T-cell (primary cell): Measurements from ENCODE around the gene RPRML. TPM values are rescaled to one million over a fixed set of nuclear protein-coding genes. Genes with fewer than 3 reads are reported as not detected.

Experiments used
- ATAC-seq, 4 experiments: fragments of 200-7000 bp in 3 of 4; fragments of 150-1000 bp in 1 of 4; cut with Tn5 transposase; replicated peaks in 1 of 4; 1 replicate in 3 of 4; 2 replicates in 1 of 4; pipeline ENCODE4 v1.10.0; 2021; ENCODE audit warnings: moderate library complexity in 3 of 4, mild to moderate bottlenecking in 2 of 4, moderate number of reproducible peaks in 1 of 4
- CTCF ChIA-PET, 2 donors: fragments of 300-600 bp; sonication (Branson Sonifier 250); formaldehyde crosslinking; loops; one replicate each; lab custom pipeline; 2022; ENCODE audit warnings: antibody characterized with exemption in 2 of 2; lab: Charles Lee
- POLR2A ChIA-PET, 2 donors: fragments of 300-600 bp; sonication (Branson Sonifier 250); formaldehyde crosslinking; loops; one replicate each; lab custom pipeline; 2022; ENCODE audit warnings: antibody characterized with exemption in 2 of 2; lab: Charles Lee
- DNase-seq, 35 experiments: peaks; one replicate each; pipeline versions ENCODE4 v3.0.0 to v3.0.0-alpha.2; 2013 to 2023
- H3K27ac ChIP-seq: one replicate; pipeline ENCODE4 v1.5.1; 2013; ENCODE audit warnings: low read length
- H3K27me3 ChIP-seq, 2 experiments: replicated peaks in 1 of 2; 1 replicate in 1 of 2; 2 replicates in 1 of 2; pipeline versions ENCODE4 v1.6.1 to v1.7.0; 2013; ENCODE audit warnings: low read length in 1 of 2, mixed read lengths in 1 of 2; ENCODE audit not compliant: control insufficient read depth in 2 of 2, insufficient read depth in 2 of 2; ENCODE audit errors: extremely low read depth in 1 of 2
- H3K36me3 ChIP-seq, 2 donors: 1 replicate in 1 of 2; 2 replicates in 1 of 2; pipeline versions ENCODE4 v1.6.1 to v1.7.0; 2013; ENCODE audit warnings: low read length in 1 of 2; ENCODE audit not compliant: control insufficient read depth in 2 of 2, insufficient read depth in 1 of 2; ENCODE audit errors: extremely low read depth in 1 of 2
- H3K4me1 ChIP-seq, 2 experiments: 1 replicate in 1 of 2; 2 replicates in 1 of 2; pipeline versions ENCODE4 v1.6.1 to v1.7.0; 2013; ENCODE audit warnings: low read length in 2 of 2, mixed read lengths in 1 of 2; ENCODE audit not compliant: insufficient read depth in 2 of 2, control insufficient read depth in 1 of 2; ENCODE audit errors: extremely low read depth in 1 of 2
- H3K4me3 ChIP-seq, 2 donors: 1 replicate in 1 of 2; 2 replicates in 1 of 2; pipeline versions ENCODE4 v1.5.1 to v1.7.0; 2013; ENCODE audit warnings: mild to moderate bottlenecking in 2 of 2, low read length in 1 of 2, moderate library complexity in 1 of 2; ENCODE audit not compliant: control insufficient read depth in 1 of 2; ENCODE audit errors: extremely low read depth in 1 of 2
- H3K9me3 ChIP-seq: 2 replicates; pipeline ENCODE4 v1.7.0; 2013
- H3K27ac Mint-ChIP-seq, 2 donors: one replicate each; pipeline ENCODE4 v1.8.0; 2020 to 2021; ENCODE audit warnings: mild to moderate bottlenecking in 2 of 2, mixed read lengths in 2 of 2
- H3K27me3 Mint-ChIP-seq, 2 donors: one replicate each; pipeline ENCODE4 v1.8.0; 2021 to 2022; ENCODE audit warnings: mixed read lengths in 2 of 2
- H3K36me3 Mint-ChIP-seq: one replicate; pipeline ENCODE4 v1.8.0; 2021; ENCODE audit warnings: mixed read lengths
- H3K4me1 Mint-ChIP-seq, 3 donors: one replicate each; pipeline ENCODE4 v1.8.0; 2020 to 2022; ENCODE audit warnings: mixed read lengths in 3 of 3, mild to moderate bottlenecking in 1 of 3
- H3K4me3 Mint-ChIP-seq, 3 donors: one replicate each; pipeline ENCODE4 v1.8.0; 2020 to 2022; ENCODE audit warnings: mild to moderate bottlenecking in 3 of 3, mixed read lengths in 3 of 3, moderate library complexity in 3 of 3
- H3K9me3 Mint-ChIP-seq, 3 donors: one replicate each; pipeline ENCODE4 v1.8.0; 2020 to 2022; ENCODE audit warnings: mixed read lengths in 3 of 3
- WGBS: methylation state at CpG from one replicate; pipeline ENCODE4 v1.1.5; 2013; ENCODE audit warnings: missing lambda C conversion rate; ENCODE audit not compliant: insufficient coverage; 5-methylcytosine and 5-hydroxymethylcytosine counted together
- total RNA-seq, 35 experiments: library from RNA in 6 of 35; stranded (reverse) in 6 of 35; fragments of 120-200 nt in 1 of 35; gene quantifications; one replicate each; pipeline versions ENCODE4 v1.2.1 to v1.2.4 and lab custom pipeline; 2013 to 2026

Gene RPRML
- total RNA-seq, 5 donors from 2014 or later (not counting 1 experiment from before 2014, with no cell fraction given): not detected

DNA sequence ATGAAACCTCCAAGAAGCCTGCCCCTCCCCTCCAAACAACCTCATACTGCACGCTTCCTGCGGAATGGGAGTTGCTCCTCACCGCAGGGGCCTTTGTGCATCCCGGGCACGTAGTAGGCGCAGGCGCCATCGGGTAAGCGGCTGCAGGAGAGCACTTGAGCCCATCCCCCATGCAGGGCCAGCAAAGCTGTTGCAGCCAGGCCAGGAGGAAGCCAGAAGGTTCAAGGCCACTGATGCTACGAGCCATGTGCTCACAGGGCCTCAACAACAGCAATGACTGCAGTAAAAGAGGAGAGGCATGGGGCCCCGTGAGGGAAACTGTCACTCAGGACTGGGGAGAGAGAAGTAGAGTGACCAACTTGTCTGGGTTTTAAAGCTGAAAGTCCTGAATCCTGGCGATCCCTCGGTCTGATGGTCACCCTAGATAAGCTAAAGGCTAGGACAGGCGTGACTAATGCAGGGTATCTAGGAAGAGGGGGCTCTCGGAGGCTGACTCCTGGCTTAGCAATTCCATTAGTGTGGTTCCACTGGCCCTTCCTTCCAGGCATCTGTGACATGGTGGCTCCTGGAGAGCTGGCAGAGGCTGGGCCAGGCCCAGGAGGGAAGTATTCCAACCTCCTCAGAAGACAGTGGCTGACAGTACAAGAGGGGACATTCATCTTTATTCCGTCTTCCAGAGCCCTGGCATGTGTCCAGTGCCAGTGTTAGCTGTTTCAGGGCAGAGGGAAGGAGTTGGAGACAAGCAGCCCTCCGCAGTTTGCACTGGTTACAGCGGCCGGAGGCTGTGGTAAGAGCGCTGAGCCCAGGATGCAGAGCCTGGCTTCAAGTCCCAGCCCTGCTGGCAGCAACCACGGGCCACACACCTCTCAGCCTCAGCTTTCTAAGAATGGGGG, 35.3 kb downstream of the RPRML start:
- Mint-ChIP-seq H3K27me3 (no peaks in the 10 kb centered on the region), H3K36me3 (peaks cover 22% of the 10 kb centered on the region), H3K27ac (peak overlapping the region in 1 of 2 donors; percentile 66), H3K4me3 (peak overlapping the region in 1 of 3 donors; percentile 66), H3K9me3 (no peaks in the 10 kb centered on the region), H3K4me1 (peaks cover 16 to 30% (median 27%) of the 10 kb centered on the region in 3 donors)
- H3K27ac ChIP-seq: no peak overlapping the region
- no peaks in the 10 kb centered on the region for H3K27me3 ChIP-seq
- CTCF ChIA-PET: interaction anchor here in 1 of 2 donors (0.9 kb wide), 1 partner anchor 106 kb away, joined by 3 read pairs; no protein-coding TSS in a partner anchor
- peaks cover 5 to 27% of the 10 kb centered on the region in 2 donors for H3K36me3 ChIP-seq
- H3K4me1 ChIP-seq: peaks cover 0 to 22% of the 10 kb centered on the region in 2 experiments
- no peak overlapping the region for H3K4me3 ChIP-seq
- POLR2A ChIA-PET: interaction anchor here in 1 of 2 donors (0.6 kb wide), 1 partner anchor 353 kb away, joined by 3 read pairs; no protein-coding TSS in a partner anchor
- peak in 3 of 35 experiments; percentile 3 to 14 (median 11) for DNase-seq
- 25% methylated on average over 19 of the region's 21 CpGs for WGBS
- H3K9me3 ChIP-seq: no peaks in the 10 kb centered on the region
- peak in 2 of 4 experiments; percentile 20 to 28 for ATAC-seq

DNA sequence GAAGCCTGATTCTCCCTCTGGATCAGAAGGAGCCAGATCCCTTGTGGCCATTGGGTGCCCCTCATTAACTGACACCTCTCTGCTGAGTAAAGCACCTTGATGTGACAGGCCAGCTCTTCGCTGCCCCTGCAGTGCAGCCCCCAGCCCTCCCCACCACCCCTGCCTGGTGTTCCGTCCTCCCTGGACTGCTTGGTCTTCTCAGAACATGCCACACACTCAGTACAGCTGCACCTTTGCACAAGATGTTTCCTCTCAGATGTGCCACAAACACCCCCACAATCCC, 35.9 kb downstream of the RPRML start:
- POLR2A ChIA-PET: no interaction called here
- Mint-ChIP-seq H3K4me3 (peak overlapping the region in 1 of 3 donors; percentile 66), H3K4me1 (peaks cover 16 to 30% (median 27%) of the 10 kb centered on the region in 3 donors), H3K27ac (peak overlapping the region in 1 of 2 donors; percentile 36), H3K36me3 (peaks cover 22% of the 10 kb centered on the region), H3K9me3 (no peaks in the 10 kb centered on the region), H3K27me3 (no peaks in the 10 kb centered on the region)
- H3K4me1 ChIP-seq: peaks cover 0 to 22% of the 10 kb centered on the region in 2 experiments
- DNase-seq (no peak), ATAC-seq (peak in 1 of 4 experiments; percentile 5)
- no peaks in the 10 kb centered on the region for H3K9me3 ChIP-seq
- 53% methylated on average over 2 of the region's 2 CpGs for WGBS
- no peak overlapping the region for H3K27ac ChIP-seq
- no peak overlapping the region for H3K4me3 ChIP-seq
- H3K36me3 ChIP-seq: peaks cover 5 to 32% of the 10 kb centered on the region in 2 donors
- no peaks in the 10 kb centered on the region for H3K27me3 ChIP-seq
- CTCF ChIA-PET: interaction anchor here (0.5 to 2.4 kb wide), 2 partner anchors 40 to 673 kb away, joined by 6 to 8 read pairs; no protein-coding TSS in a partner anchor

DNA sequence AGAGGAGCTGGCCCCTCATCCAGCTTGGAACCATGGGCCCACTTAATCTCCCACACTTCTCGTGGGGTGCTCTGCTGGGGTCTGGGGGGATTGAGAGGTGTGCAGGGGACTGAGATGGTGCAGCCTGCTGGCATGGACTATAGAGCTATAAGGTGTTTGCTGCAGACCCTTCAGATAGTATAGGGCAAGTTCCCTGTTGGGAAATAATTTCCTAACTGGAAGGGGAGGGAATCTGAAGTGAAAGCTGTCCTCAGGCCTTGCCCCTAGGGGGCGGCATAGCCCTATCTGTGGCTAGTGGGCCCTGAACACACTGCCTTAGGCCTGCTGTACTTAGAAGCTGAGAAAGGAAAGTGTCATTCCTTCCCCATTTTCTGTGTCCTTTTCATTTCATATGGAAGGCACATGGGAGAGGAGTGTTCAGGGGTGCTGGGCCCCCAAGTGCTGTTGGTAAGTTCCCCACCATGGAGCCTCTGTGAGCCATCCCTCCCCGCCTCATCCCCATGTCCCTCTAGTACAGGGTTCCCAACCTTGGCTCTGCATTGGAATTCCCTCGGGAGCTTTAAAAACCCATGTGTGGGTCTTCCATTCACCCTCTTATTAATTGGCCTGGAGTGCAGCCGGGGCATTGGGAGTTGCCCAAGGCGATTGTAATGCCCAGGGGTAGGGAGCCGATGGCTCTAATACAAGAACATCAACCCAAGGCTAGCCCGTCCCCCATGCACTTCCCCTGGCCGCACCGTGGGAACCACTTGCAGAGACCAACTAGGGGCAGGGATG, 36.4 kb downstream of the RPRML start:
- ATAC-seq (peak in 2 of 4 experiments; percentile 48 to 53), DNase-seq (peak in 24 of 35 experiments; percentile 16 to 63 (median 30))
- Histone ChIP-seq H3K4me1 (peaks cover 0 to 22% of the 10 kb centered on the region in 2 experiments), H3K9me3 (no peaks in the 10 kb centered on the region), H3K4me3 (no peak overlapping the region), H3K36me3 (peaks cover 5 to 37% of the 10 kb centered on the region in 2 donors), H3K27ac (no peak overlapping the region), H3K27me3 (no peaks in the 10 kb centered on the region)
- CTCF ChIA-PET: interaction anchor here (0.5 to 2.4 kb wide), 3 partner anchors 40 to 673 kb away, joined by 4 to 8 read pairs (median 6); no protein-coding TSS in a partner anchor
- Mint-ChIP-seq H3K4me3 (no peak overlapping the region), H3K27ac (no peak overlapping the region), H3K4me1 (peaks cover 16 to 30% (median 27%) of the 10 kb centered on the region in 3 donors), H3K9me3 (no peaks in the 10 kb centered on the region), H3K27me3 (no peaks in the 10 kb centered on the region), H3K36me3 (peaks cover 26% of the 10 kb centered on the region)
- POLR2A ChIA-PET: no interaction called here
- WGBS: 66% methylated on average over 10 of the region's 10 CpGs

DNA sequence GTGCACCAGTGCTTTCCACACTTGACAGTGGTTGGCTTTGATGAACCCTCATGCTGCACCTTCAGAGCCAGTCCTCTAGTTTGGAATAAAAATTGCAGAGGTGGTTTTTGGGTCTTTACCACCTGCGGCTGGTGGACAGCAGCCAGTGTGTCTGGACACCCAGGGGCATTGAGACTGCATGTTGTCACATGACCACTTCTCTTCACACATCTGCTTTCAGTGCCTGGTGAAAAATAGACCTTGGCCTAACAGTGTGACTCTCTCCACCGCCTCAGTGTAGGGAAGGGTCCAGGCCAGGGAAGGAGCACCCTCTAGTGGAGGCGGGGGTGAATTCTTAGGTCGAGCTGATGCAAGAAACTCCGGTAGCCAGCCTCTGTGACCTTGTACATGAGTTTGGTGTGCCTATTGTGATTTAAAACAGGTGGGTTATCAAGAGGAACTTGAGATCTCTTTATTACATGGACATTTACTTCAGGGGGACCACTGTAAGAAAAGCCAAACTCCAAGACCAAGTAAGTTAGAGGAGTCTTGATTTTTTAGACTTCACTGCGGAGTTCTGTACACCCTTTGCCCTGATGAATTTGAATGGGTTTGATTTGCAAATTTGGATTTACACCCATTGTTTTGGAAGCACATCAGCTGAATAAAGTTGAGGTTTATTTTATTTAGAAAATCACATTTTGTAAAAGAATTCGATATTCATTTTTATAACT, 38.2 kb downstream of the RPRML start:
- whole genome bisulfite sequencing: 25% methylated on average over 3 of the region's 7 CpGs
- H3K9me3 ChIP-seq: no peaks in the 10 kb centered on the region
- peak overlapping the region in 1 of 2 donors; percentile 4 for H3K27ac Mint-ChIP-seq
- no peak overlapping the region for H3K4me3 Mint-ChIP-seq
- peaks cover 0 to 22% of the 10 kb centered on the region in 2 experiments for H3K4me1 ChIP-seq
- peaks cover 37% of the 10 kb centered on the region for H3K36me3 Mint-ChIP-seq
- no peaks in the 10 kb centered on the region for H3K27me3 Mint-ChIP-seq
- H3K27me3 ChIP-seq: no peaks in the 10 kb centered on the region
- DNase-seq: peak; percentile 24 to 74 (median 53)
- no peak overlapping the region for H3K27ac ChIP-seq
- peak; percentile 73 to 86 (median 78) for ATAC-seq
- ChIA-PET CTCF (interaction anchor here (0.6 to 2.4 kb wide), 4 partner anchors 99 to 675 kb away, joined by 3 to 6 read pairs (median 3); no protein-coding TSS in a partner anchor), POLR2A (no interaction called here)
- H3K36me3 ChIP-seq: peaks cover 13 to 55% of the 10 kb centered on the region in 2 donors
- H3K4me3 ChIP-seq: no peak overlapping the region
- H3K9me3 Mint-ChIP-seq: no peaks in the 10 kb centered on the region
- H3K4me1 Mint-ChIP-seq: peaks cover 16 to 30% (median 27%) of the 10 kb centered on the region in 3 donors

DNA sequence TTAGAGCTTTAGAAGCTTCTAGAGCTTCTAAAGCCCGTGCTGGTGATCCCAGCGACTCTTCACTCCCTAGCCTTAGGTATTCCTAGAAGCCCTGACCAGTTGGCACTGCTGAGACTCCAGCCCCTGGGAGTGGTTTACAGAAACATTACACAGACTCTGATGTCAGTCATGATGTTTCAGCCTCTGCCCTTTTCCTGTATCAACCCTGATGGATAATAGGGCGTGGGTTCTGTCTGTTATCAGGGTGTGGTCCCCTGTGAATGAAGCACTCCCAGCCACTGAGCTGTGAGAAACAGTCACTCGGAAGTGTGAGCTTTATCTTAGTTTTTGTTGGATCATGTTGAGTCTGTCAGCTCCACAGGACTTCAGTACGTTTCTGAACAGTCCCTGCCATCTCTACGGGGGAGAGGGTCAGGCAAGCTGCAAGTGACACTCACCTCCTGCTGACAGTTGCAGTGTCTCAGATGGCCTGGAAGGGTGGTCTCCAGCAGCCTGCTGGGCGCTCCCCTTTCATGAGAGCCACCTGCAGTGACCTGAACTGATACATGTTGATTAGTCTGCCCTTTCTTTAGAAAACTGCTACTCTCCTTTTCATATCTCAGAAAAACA, 43.3 kb downstream of the RPRML start:
- Histone ChIP-seq H3K4me1 (no peaks in the 10 kb centered on the region), H3K27me3 (no peaks in the 10 kb centered on the region), H3K9me3 (no peaks in the 10 kb centered on the region), H3K4me3 (no peak overlapping the region), H3K36me3 (peaks cover 28 to 98% of the 10 kb centered on the region in 2 donors), H3K27ac (no peak overlapping the region)
- H3K4me3 Mint-ChIP-seq: no peak overlapping the region
- 98% methylated on average over 5 of the region's 7 CpGs for WGBS
- H3K27ac Mint-ChIP-seq: no peak overlapping the region
- H3K4me1 Mint-ChIP-seq: peaks cover 0 to under 1% (median 0%) of the 10 kb centered on the region in 3 donors
- POLR2A ChIA-PET: interaction anchor here in 1 of 2 donors (0.6 kb wide), 1 partner anchor 142 kb away, joined by 3 read pairs; no protein-coding TSS in a partner anchor
- no peaks in the 10 kb centered on the region for H3K9me3 Mint-ChIP-seq
- CTCF ChIA-PET: no interaction called here
- ATAC-seq (no peak), DNase-seq (no peak)
- H3K27me3 Mint-ChIP-seq: no peaks in the 10 kb centered on the region
- H3K36me3 Mint-ChIP-seq: peaks cover 69% of the 10 kb centered on the region
